Endothelial cell of umbilical vein (primary cell): Measurements from ENCODE around the gene LCOR. TPM values are rescaled to one million over a fixed set of nuclear protein-coding genes. Genes with fewer than 3 reads are reported as not detected.

Experiments
- BruUV-seq: library from RNA; stranded (reverse); fragments of 400-500 nt; replicated peaks from 2 replicates; lab custom pipeline; 2021; lab: Mats Ljungman, UMichigan
- CTCF ChIA-PET: fragments of 300-600, 350-600 bp; sonication (Branson Sonifier 250); formaldehyde crosslinking; loops from one replicate; lab custom pipeline; 2021; ENCODE audit warnings: antibody characterized with exemption, inconsistent platforms; lab: Charles Lee
- POLR2A ChIA-PET: fragments of 300-600, 350-600 bp; sonication (Branson Sonifier 250); formaldehyde crosslinking; loops from one replicate; lab custom pipeline; 2021; ENCODE audit warnings: antibody characterized with exemption, inconsistent platforms; lab: Charles Lee
- DNase-seq: peaks from one replicate; pipeline ENCODE4 v3.0.0-alpha.2; 2011; ENCODE audit warnings: low read depth, low spot score
- FAIRE-seq: peaks from 2 replicates; lab custom pipeline; 2011; peaks lifted over from hg19 to GRCh38; lab: Jason Lieb, UNC
- H2AFZ ChIP-seq: 2 replicates; pipeline ENCODE4 v1.6.0; 2012; ENCODE audit warnings: low read depth, low read length, control low read depth, inconsistent platforms
- H3K27ac ChIP-seq: 2 replicates; pipeline ENCODE4 v1.5.1; 2011; ENCODE audit warnings: low read depth, mild to moderate bottlenecking, control low read depth, low read length, moderate library complexity; ENCODE audit not compliant: insufficient read depth
- H3K27me3 ChIP-seq, 2 experiments: 2 replicates each; pipeline versions ENCODE4 v1.6.0 to v1.6.1; 2011; ENCODE audit warnings: low read length in 2 of 2, mixed read lengths in 1 of 2; ENCODE audit not compliant: control insufficient read depth in 2 of 2, insufficient read depth in 2 of 2
- H3K36me3 ChIP-seq, 2 experiments: 2 replicates in 1 of 2; 3 replicates in 1 of 2; pipeline ENCODE4 v1.5.1; 2011; ENCODE audit warnings: low read length in 2 of 2, mild to moderate bottlenecking in 1 of 2, moderate library complexity in 1 of 2; ENCODE audit not compliant: control insufficient read depth in 2 of 2, insufficient read depth in 2 of 2; ENCODE audit errors: extremely low read depth in 1 of 2
- H3K4me1 ChIP-seq: 3 replicates; pipeline ENCODE4 v1.5.1; 2011; ENCODE audit warnings: mild to moderate bottlenecking, low read length; ENCODE audit not compliant: control insufficient read depth, insufficient read depth; ENCODE audit errors: extremely low read depth
- H3K4me2 ChIP-seq: 2 replicates; pipeline ENCODE4 v1.6.1; 2011; ENCODE audit warnings: low read length, control low read depth, mixed read lengths; ENCODE audit not compliant: insufficient read depth
- H3K4me3 ChIP-seq, 3 experiments: fragments of 200-600 bp in 1 of 3; sonication (generic), shearing (Covaris generic) in 1 of 3; replicated peaks in 1 of 3; 2 replicates each; pipeline ENCODE4 v1.5.1; 2011 to 2016; ENCODE audit warnings: control low read depth in 3 of 3, low read length in 3 of 3, mild to moderate bottlenecking in 2 of 3, inconsistent platforms in 1 of 3, low read depth in 1 of 3, moderate library complexity in 1 of 3; ENCODE audit not compliant: insufficient read depth in 1 of 3
- H3K79me2 ChIP-seq: 2 replicates; pipeline ENCODE4 v1.6.0; 2012; ENCODE audit warnings: low read length, inconsistent platforms; ENCODE audit not compliant: control insufficient read depth, insufficient read depth
- H3K9ac ChIP-seq: replicated peaks from 2 replicates; pipeline ENCODE3; 2011; ENCODE audit warnings: low read length, control low read depth; ENCODE audit not compliant: insufficient read depth; ENCODE audit errors: extremely low read depth
- H3K9me1 ChIP-seq: replicated peaks from 3 replicates; pipeline ENCODE4 v1.6.0; 2011; ENCODE audit warnings: mild to moderate bottlenecking, low read length; ENCODE audit not compliant: control insufficient read depth, insufficient read depth; ENCODE audit errors: extremely low read depth
- H3K9me3 ChIP-seq: replicated peaks from 2 replicates; pipeline ENCODE4 v1.5.1; 2012; ENCODE audit warnings: low read length, inconsistent platforms; ENCODE audit not compliant: control insufficient read depth, insufficient read depth
- H4K20me1 ChIP-seq: replicated peaks from 2 replicates; pipeline ENCODE3; 2011; ENCODE audit warnings: mild to moderate bottlenecking, low read length; ENCODE audit not compliant: control insufficient read depth, insufficient read depth; ENCODE audit errors: extremely low read depth
- CTCF ChIP-seq, 2 donors: IDR thresholded peaks; 1 replicate in 1 of 2; 2 replicates in 1 of 2; pipeline ENCODE4 v1.5.1; 2011; ENCODE audit warnings: low read length in 2 of 2, mild to moderate bottlenecking in 2 of 2, moderate library complexity in 2 of 2, control low read depth in 1 of 2, inconsistent platforms in 1 of 2, low read depth in 1 of 2; ENCODE audit not compliant: insufficient read depth in 1 of 2; ENCODE audit errors: extremely low read depth in 1 of 2
- EZH2 ChIP-seq: IDR thresholded peaks from 2 replicates; pipeline ENCODE4 v1.6.1; 2012; ENCODE audit warnings: borderline replicate concordance, low read depth, mild to moderate bottlenecking, moderate library complexity, low read length, inconsistent platforms; ENCODE audit not compliant: severe bottlenecking
- FOS ChIP-seq: IDR thresholded peaks from 2 replicates; pipeline ENCODE4 v1.6.1; 2011; ENCODE audit warnings: mild to moderate bottlenecking, low read length, moderate library complexity, borderline replicate concordance; ENCODE audit not compliant: insufficient read depth
- GATA2 ChIP-seq: IDR thresholded peaks from 2 replicates; pipeline ENCODE4 v1.7.0; 2011; ENCODE audit warnings: low read depth, mild to moderate bottlenecking, moderate library complexity, mixed read lengths, low read length; ENCODE audit not compliant: insufficient read length, insufficient read depth
- JUN ChIP-seq: IDR thresholded peaks from 2 replicates; pipeline ENCODE4 v1.6.1; 2011; ENCODE audit warnings: borderline replicate concordance, low read depth; ENCODE audit not compliant: insufficient read length, insufficient read depth
- MAX ChIP-seq: IDR thresholded peaks from 2 replicates; pipeline ENCODE4 v1.6.1; 2011; ENCODE audit not compliant: insufficient read depth, insufficient read length
- MYC ChIP-seq: IDR thresholded peaks from one replicate; pipeline ENCODE4 v1.6.1; 2011; ENCODE audit warnings: mild to moderate bottlenecking, low read depth, low read length
- POLR2A ChIP-seq: IDR thresholded peaks from 2 replicates; pipeline ENCODE4 v1.6.1; 2012; ENCODE audit warnings: low read depth, mild to moderate bottlenecking, control low read depth, low read length
- POLR2AphosphoS5 ChIP-seq: IDR thresholded peaks from 2 replicates; pipeline ENCODE4 v1.6.1; 2012; ENCODE audit warnings: low read depth, mild to moderate bottlenecking, control low read depth, low read length, moderate library complexity; ENCODE audit not compliant: insufficient read depth
- dilution Hi-C: fragments of 300-500 bp; cut with MboI; formaldehyde crosslinking; loops from one replicate; pipeline ENCODE4 v1.15.0; 2019; ENCODE audit warnings: low sequenced_read_pairs; ENCODE audit not compliant: extremely low pct_ligation_motif_present
- intact Hi-C: fragments of 100-400 bp; cut with micrococcal nuclease; formaldehyde crosslinking; loops from one replicate; pipeline ENCODE4 v1.10.0; 2022
- polyA plus RNA-seq, 4 experiments: library from polyadenylated mRNA; depleted of rRNA in 3 of 4; stranded (reverse) in 3 of 4; unstranded in 1 of 4; fragments of >200 nt; gene quantifications; 2 replicates each; pipeline versions ENCODE4 v1.2.1 to v1.2.3, GENCODE V29; 2011 to 2012; ENCODE audit warnings: missing spikeins in 1 of 4
- total RNA-seq: library from RNA; stranded (reverse); gene quantifications from 2 replicates; pipeline ENCODE4 v1.2.3, GENCODE V29; 2021

The LCOR gene
- total and polyA plus RNA-seq, 2 donors (not counting 3 experiments of a cell fraction or from before 2014, with no cell fraction given): 11.6 to 39.0 TPM

- intact Hi-C loops: no loop called here
- no peaks in the 10 kb centered on the region for H3K27me3 ChIP-seq
- POLR2A ChIA-PET: no interaction called here
- TF ChIP-seq POLR2A (no peak), POLR2AphosphoS5 (no peak), MYC (no peak), JUN (no peak), MAX (no peak), CTCF (IDR thresholded peaks at IDR 0.05; ENCODE audit: extremely low read depth in 1 of 2, insufficient read depth in 1 of 2, low read depth in 1 of 2, low read length in 2 of 2) (no peak), GATA2 (no peak), EZH2 (no peak), FOS (no peak)
- H3K36me3 ChIP-seq: no peaks in the 10 kb centered on the region
- H3K4me1 ChIP-seq: peaks cover 18% of the 10 kb centered on the region
- H3K27ac ChIP-seq: no peak overlapping the region
- no peak overlapping the region for H3K4me3 ChIP-seq
- H4K20me1 ChIP-seq: no peaks in the 10 kb centered on the region
- no TSS peak for BruUV-seq
- no peak overlapping the region for H3K9ac ChIP-seq
- no peaks in the 10 kb centered on the region for H3K9me3 ChIP-seq
- H3K9me1 ChIP-seq: no peaks in the 10 kb centered on the region
- FAIRE-seq: no peak
- no peak for DNase-seq
- CTCF ChIA-PET: interaction anchor here (9.2 kb wide), 1 partner anchor 17 kb away, joined by 161 read pairs; no protein-coding TSS in a partner anchor
- H3K79me2 ChIP-seq: no peaks in the 10 kb centered on the region
- no peak overlapping the region for H3K4me2 ChIP-seq
- H2AFZ ChIP-seq: no peak overlapping the region
- dilution Hi-C loops: no loop called here
Measured at GRCh38 chr10:97020452-97021400, 188.6 kb downstream of the LCOR start.
